Measurements from ENCODE around the gene NUFIP1.
"Not testable (repeated sequence)": the region's sequence is repeated elsewhere in the genome, so short reads cannot be mapped to it uniquely, and the experiment has no call there.

NUFIP1 gene

DNA sequence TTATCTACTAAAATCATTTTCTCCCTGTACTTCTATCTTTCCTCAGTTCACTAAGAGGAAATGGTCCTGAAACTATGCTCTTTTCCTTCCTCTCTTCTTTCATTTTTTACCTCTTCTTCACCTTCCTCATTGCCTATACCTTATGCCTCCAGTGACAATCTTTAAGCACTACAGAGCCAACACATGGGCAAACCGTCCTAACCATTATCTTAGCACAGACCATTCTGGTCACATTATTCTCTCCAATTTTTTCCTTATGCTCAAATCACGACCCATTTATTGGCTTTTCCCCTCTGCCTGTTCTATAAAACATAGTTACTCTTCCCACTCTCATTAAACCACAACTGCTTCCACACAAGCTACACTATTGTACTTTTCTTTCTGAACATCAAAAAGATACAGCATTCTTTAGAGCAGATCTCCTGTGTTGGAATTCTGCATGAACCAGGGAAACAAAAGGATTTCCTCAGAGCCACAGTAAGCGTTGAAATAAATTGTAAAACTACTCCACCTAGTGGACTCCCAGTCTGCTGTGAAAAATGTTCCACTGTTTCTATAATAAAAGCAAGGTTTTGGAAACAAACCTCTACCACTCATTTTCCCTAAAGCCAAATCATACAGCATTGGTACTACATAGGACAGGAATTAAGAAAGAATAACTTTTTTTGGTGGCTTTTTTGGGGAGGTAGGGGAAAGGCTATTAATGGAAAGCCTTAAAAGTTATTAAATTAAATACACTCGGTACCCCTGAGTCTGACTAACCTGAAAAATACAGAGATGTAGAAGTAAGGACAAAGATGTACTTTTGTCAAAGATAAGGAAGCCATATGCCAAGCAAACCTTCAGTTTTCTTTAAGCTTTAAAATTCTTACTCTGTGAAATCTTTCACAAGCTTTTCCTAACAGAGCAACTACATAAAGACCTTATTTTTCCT, 19.5 kb downstream of the NUFIP1 start:
- no peak for DNase-seq

- DNase-seq = no peak
Measured at GRCh38 chr13:44968434-44968815, 20.8 kb downstream of the NUFIP1 start.

DNA sequence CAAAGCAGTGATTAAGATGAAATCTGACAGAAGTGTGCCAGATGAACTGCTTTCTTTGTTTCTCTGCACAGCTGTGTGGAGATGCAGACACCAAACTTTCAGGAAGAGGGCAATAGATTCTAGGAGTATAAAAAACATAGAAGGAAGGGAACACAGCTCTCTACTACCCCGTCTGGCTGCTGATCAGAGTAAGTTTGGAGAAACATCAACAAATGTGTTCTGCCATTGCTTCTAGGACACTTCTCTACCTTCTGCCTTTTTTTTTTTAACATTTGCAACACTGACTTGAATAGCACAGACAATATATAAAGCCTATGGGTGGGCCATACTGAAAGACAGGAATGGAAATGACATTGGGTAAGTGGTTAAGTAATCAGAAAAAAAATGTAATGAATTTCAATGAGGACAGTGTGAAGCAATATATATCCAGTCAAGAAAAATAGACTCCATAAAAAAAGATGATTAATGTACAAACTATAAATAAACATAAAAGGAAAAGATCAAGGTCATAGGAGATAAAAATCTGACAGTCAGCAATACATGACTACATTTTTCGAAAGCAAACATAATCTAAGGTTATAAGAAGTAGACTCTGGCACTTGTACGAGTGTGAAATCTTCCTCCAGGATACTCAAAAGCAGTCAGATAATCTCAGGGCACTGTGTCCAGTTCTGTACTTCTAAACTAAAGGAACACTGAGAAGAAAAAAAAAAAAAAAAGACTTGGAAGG, 21.4 kb downstream of the NUFIP1 start:
- DNase-seq = no peak

DNA sequence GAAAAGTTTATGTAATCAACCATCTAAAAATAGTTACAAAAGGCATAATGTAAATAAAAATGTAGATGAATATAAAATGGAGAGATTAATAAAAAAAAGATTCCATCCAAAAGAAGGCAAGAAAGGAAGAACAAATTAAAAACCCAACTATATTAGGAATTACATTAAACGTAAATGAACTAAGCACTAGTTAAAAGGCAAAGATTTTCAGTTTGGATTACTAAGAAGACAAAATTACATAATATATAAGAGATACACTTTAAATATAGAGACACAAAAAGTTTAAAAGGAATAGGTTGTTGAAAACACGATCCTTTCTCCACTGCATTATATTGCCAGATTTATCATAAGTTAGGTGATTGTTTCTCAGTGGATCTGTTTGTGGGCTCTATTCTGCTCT, 27.3 kb downstream of the NUFIP1 start:
- DNase-seq = no peak

- DNase-seq = no peak
Measured at GRCh38 chr13:44955406-44955805, 33.9 kb downstream of the NUFIP1 start.

- DNase-seq = no peak
Measured at GRCh38 chr13:44954224-44954623, 35.0 kb downstream of the NUFIP1 start.

GRCh38 chr13:44952671-44953070, 36.6 kb downstream of the NUFIP1 start:
- no peak for DNase-seq

GRCh38 chr13:44951184-44951583, 38.1 kb downstream of the NUFIP1 start:
- no peak for DNase-seq

- DNase-seq = not testable (repeated sequence)
Measured at GRCh38 chr13:44943411-44943810, 45.9 kb downstream of the NUFIP1 start.

- DNase-seq = no peak
Measured at GRCh38 chr13:44938854-44939253, 50.4 kb downstream of the NUFIP1 start.

DNA sequence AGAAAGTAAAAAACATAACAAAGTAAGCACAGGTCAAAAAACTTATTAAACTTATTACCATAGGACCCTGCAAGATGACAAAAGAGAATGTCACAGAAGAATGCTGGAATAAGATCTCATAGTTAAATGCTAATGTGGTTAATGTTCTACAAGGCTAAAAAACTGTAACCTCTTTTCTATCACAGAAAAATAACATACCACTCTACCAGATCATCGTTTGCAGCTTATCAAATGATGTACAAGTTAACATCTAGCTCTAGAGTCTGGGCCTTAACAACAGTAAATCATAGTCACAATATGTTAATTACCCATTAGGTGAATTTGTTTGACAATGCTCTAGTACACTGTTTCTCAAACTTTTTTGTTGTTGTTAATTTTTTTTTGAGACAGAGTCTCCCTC, 53.0 kb downstream of the NUFIP1 start:
- no peak for DNase-seq

- no peak for DNase-seq
Measured at GRCh38 chr13:44934724-44935123, 54.5 kb downstream of the NUFIP1 start.

DNA sequence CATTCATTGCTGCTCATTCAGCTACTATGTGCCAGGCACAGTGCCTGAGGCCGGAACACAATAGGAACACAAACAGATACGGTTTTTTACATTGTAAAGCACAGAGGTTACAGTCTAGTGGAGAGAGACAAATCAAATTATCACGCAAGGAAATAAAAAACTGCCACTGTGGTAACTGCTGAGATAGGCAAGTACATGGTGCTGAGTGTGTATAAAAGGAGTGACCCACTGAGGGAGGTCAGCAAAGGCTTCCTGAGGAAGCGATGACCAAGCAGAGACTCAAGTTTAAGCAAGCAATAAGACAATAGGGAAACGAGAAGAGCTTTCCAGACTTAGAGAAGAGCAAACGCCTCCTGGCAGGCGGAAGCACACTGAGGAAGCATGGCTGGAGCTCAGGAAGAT, 56.4 kb downstream of the NUFIP1 start:
- DNase-seq = no peak

GRCh38 chr13:44932171-44932849, 57.0 kb downstream of the NUFIP1 start:
- DNase-seq = no peak

DNA sequence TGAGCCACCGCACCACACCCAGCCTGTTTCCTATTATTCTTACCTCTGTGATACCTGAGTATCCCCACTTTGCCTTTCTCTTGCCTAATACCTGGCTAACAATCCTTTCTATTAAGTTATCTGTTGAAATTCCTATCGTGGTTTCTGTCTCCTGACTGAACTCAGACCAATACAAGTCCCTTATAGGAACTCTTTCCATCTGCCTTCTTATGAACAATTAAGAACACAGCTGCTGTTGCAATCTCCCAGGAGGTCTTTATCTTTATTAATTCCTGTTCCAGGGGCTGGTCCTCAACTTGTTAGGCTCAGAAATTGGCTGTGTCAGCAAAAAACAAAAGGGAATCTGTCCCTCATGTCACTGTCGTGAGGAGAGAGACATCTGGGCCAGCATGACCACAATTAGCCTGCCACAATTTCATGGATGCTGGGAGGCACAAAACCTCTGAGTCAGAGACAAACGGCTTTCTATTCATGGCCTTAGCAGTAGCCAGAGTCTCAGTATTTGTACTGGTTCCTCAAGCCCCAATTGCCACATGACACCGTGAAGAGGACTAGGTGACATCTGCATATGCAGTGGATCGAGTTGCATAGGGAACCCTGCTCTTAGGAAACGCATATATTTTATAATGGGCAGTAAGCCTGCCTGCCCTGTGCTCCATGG, 58.2 kb downstream of the NUFIP1 start:
- peak; percentile 22 for DNase-seq

DNA sequence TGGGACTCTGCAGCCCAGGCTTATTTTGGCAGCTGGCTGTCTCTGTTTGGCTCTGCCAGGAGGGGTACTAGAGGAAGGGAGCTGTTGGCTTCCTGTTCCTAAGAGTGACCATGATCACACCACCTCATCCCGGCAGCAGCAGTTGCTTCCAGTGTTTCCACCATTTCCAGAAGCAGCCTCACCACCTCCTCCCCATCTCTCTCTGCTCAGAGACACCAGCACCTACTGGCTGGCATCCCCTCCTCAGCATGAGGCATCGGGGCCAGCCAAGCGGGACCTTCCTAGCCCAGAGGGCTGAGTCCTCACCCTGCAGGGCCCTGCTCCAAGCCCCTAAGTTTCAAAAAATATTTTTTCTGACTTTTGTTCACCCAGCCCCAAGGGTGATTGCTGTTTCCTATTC, 59.0 kb downstream of the NUFIP1 start:
- DNase-seq = no peak

GRCh38 chr13:44929692-44930091, 59.6 kb downstream of the NUFIP1 start:
- DNase-seq = no peak

DNA sequence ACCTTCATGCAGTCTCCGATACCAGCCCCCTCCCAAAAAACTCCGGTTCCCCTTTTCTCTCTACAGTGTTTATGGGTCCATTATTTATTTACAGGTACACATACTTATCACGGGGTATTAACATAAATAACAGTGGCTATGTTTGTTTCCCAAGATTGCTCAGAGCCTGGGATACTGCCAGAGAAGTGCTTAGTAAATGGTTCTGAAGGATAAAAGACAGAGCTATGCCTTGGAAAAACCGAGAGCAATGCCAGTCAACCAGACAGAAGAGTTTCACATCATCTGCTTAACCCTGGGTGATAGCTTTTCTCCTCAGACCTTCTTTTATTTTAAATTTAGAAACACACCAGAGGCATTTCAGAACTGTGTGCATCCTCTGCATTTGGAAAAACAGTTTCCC, 61.3 kb downstream of the NUFIP1 start:
- DNase-seq = no peak

- DNase-seq = no peak
Measured at GRCh38 chr13:44921931-44922758, 67.1 kb downstream of the NUFIP1 start.

DNA sequence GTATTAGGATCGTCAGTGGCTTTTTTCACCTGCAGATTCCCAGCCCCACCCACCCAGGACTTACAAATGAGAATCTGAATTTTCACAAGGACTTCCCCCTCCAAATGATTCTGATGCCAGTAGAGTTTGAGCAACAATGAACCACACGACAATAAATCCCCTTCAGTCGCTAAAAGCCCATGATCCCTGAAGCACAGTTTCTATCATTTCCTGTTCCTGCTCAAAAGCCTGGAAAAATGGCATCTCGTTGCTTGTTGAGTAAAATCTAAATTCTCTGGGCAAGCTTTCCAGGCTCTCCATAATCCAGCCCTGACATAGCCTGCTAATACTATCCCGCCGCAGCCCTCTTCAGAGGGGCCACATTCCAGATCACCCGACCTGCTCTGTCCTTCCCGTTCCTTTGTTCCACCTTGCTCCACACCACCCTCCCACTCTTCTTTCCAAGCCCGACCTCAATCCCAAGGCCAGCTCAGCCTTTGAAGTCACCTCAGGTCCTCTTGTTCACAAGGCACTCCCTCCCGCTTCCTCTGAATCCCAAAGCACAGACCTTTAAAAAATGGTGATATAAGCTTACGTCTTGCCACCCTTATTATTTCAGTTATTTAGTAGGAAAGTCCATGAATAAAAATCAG, 67.9 kb downstream of the NUFIP1 start:
- no peak for DNase-seq

DNA sequence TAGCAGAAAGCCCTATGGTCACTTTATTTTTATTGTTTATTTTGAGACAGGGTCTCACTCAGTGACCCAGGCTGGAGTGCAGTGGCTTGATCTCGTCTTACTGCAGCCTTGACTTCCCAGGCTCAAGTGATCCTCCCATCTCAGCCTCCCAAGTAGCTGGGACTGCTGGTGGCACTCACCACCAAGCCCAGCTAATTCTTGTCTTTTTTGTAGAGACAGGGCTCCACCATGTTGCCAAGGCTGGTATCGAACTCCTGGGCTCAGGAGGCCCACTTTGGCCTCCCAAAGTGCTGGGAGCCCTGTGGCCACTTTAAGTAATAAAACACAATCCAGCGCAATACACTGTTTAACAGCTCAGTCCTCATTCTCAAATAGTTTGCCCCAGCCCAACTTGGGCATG, 69.3 kb downstream of the NUFIP1 start:
- DNase-seq = no peak
